Breast epithelium (tissue), 3 donors: ENCODE results near the gene SAMD3.

Experiments used
- CTCF ChIP-seq, 3 donors: fragments of 450-650 bp; IDR thresholded peaks; one replicate each; pipeline ENCODE4 v1.5.1; 2016 to 2017; ENCODE audit warnings: antibody characterized with exemption in 3 of 3, mild to moderate bottlenecking in 3 of 3, moderate library complexity in 3 of 3
- POLR2AphosphoS5 ChIP-seq, 3 donors: sonication (generic); formaldehyde crosslinking; IDR thresholded peaks; one replicate each; pipeline ENCODE4 v1.6.1; 2017; ENCODE audit warnings: antibody characterized with exemption in 3 of 3

GRCh38 chr6:130178692-130179091, 44.1 kb downstream of the SAMD3 start:
- TF ChIP-seq CTCF (IDR thresholded peaks at IDR 0.05) (no peak), POLR2AphosphoS5 (IDR thresholded peaks at IDR 0.05) (no peak)
